OCI-LY1 (cell line): ENCODE data around the gene UFC1.

ENCODE experiments used
- H2AFZ ChIP-seq: fragments of 200-600 bp; sonication (generic), shearing (Covaris generic); 2 replicates; pipeline ENCODE4 v1.6.0; 2014; ENCODE audit warnings: antibody characterized with exemption, mild to moderate bottlenecking, low read length
- H3F3A ChIP-seq: fragments of 200-600 bp; sonication (generic), shearing (Covaris generic); 2 replicates; pipeline ENCODE4 v1.6.0; 2014; ENCODE audit warnings: mild to moderate bottlenecking, antibody characterized with exemption, low read length, moderate library complexity; ENCODE audit not compliant: insufficient read depth
- H3K27ac ChIP-seq: fragments of 200-600 bp; sonication (generic); 2 replicates; pipeline ENCODE4 v1.5.1; 2014; ENCODE audit warnings: low read length, mixed run types, mild to moderate bottlenecking, low read depth; ENCODE audit not compliant: poor library complexity, severe bottlenecking
- H3K27me3 ChIP-seq: fragments of 200-600 bp; sonication (generic); 2 replicates; pipeline ENCODE4 v1.6.0; 2014; ENCODE audit warnings: antibody characterized with exemption, mild to moderate bottlenecking, low read length, moderate library complexity; ENCODE audit not compliant: insufficient read depth
- H3K36me3 ChIP-seq: fragments of 200-600 bp; sonication (generic); 2 replicates; pipeline ENCODE4 v1.6.1; 2014; ENCODE audit warnings: mild to moderate bottlenecking, antibody characterized with exemption, low read length, moderate library complexity, mixed read lengths; ENCODE audit not compliant: insufficient read depth
- H3K4me1 ChIP-seq: fragments of 200-600 bp; sonication (generic); 2 replicates; pipeline ENCODE4 v1.5.1; 2014; ENCODE audit warnings: mild to moderate bottlenecking, low read length, moderate library complexity; ENCODE audit not compliant: insufficient read depth, severe bottlenecking
- H3K4me2 ChIP-seq: fragments of 200-600 bp; sonication (generic), shearing (Covaris generic); 2 replicates; pipeline ENCODE4 v1.6.1; 2014; ENCODE audit warnings: low read length
- H3K4me3 ChIP-seq: fragments of 200-600 bp; sonication (generic); 2 replicates; pipeline ENCODE4 v1.5.1; 2014; ENCODE audit warnings: low read length, low read depth, mild to moderate bottlenecking, mixed read lengths; ENCODE audit not compliant: poor library complexity, severe bottlenecking
- H3K79me2 ChIP-seq: fragments of 200-600 bp; shearing (Covaris generic); 2 replicates; pipeline ENCODE4 v1.6.1; 2016; ENCODE audit warnings: mixed run types, low read length, mixed read lengths; ENCODE audit not compliant: insufficient read depth
- H3K9ac ChIP-seq: fragments of 200-600 bp; sonication (generic), shearing (Covaris generic); 2 replicates; pipeline ENCODE4 v1.6.1; 2014; ENCODE audit warnings: mild to moderate bottlenecking, low read length, mixed read lengths
- H3K9me2 ChIP-seq: fragments of 200-600 bp; sonication (generic), shearing (Covaris generic); 2 replicates; pipeline ENCODE4 v1.6.1; 2014; ENCODE audit warnings: low read depth, mild to moderate bottlenecking, low read length, mixed read lengths
- H3K9me3 ChIP-seq: fragments of 200-600 bp; shearing (Covaris generic); 2 replicates; pipeline ENCODE4 v1.6.1; 2014; ENCODE audit warnings: low read length, mixed read lengths
- H4K20me1 ChIP-seq: fragments of 200-600 bp; sonication (generic), shearing (Covaris generic); 2 replicates; pipeline ENCODE4 v1.6.0; 2016; ENCODE audit warnings: mild to moderate bottlenecking, low read length; ENCODE audit not compliant: insufficient read depth
- EZH2 ChIP-seq: fragments of 200-600 bp; sonication (generic), shearing (Covaris generic); IDR thresholded peaks from 2 replicates; pipeline ENCODE4 v1.8.0; 2017; ENCODE audit warnings: borderline replicate concordance, mixed run types, mild to moderate bottlenecking, antibody characterized with exemption, low read length, moderate library complexity, mixed read lengths
- TF ChIP-seq, protein P1 (sequence below): fragments of 200-600 bp; sonication (generic), shearing (Covaris generic); IDR thresholded peaks from 2 replicates; pipeline ENCODE4 v1.5.1; 2017; ENCODE audit warnings: mild to moderate bottlenecking, antibody characterized with exemption, low read length, moderate library complexity, mixed read lengths

Gene UFC1

DNA sequence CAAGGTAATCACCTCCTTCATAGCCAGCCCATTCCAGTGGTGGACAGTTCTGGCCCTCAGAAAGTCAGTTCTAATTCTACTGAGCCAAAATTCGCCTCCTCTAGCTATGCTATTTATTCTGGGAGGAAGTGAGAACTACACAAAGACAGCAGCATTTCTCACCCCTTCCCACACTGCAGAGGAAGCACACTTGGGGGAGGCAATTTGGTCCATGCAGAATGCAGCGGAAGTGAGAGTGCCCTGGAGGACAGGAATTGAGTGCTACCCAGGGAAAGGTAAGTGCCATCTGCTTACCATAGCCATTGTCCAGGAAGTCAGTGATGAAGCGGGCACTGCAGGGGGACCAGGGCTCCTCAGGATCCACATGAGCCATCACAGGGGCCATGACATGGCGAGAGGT lies 41.4 kb downstream of the UFC1 start:
- Histone ChIP-seq H3K4me2 (no peak overlapping the region), H3K4me1 (peaks cover 5% of the 10 kb centered on the region), H3K9me3 (no peaks in the 10 kb centered on the region), H3K79me2 (no peaks in the 10 kb centered on the region), H2AFZ (no peak overlapping the region), H4K20me1 (no peaks in the 10 kb centered on the region), H3K27ac (no peak overlapping the region), H3F3A (no peaks in the 10 kb centered on the region), H3K36me3 (no peaks in the 10 kb centered on the region), H3K9me2 (no peaks in the 10 kb centered on the region), H3K27me3 (no peaks in the 10 kb centered on the region), H3K9ac (no peak overlapping the region), H3K4me3 (no peak overlapping the region)
- no peak for TF ChIP-seq EZH2
- TF ChIP-seq, protein P1, sequence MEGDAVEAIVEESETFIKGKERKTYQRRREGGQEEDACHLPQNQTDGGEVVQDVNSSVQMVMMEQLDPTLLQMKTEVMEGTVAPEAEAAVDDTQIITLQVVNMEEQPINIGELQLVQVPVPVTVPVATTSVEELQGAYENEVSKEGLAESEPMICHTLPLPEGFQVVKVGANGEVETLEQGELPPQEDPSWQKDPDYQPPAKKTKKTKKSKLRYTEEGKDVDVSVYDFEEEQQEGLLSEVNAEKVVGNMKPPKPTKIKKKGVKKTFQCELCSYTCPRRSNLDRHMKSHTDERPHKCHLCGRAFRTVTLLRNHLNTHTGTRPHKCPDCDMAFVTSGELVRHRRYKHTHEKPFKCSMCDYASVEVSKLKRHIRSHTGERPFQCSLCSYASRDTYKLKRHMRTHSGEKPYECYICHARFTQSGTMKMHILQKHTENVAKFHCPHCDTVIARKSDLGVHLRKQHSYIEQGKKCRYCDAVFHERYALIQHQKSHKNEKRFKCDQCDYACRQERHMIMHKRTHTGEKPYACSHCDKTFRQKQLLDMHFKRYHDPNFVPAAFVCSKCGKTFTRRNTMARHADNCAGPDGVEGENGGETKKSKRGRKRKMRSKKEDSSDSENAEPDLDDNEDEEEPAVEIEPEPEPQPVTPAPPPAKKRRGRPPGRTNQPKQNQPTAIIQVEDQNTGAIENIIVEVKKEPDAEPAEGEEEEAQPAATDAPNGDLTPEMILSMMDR = no peak

DNA sequence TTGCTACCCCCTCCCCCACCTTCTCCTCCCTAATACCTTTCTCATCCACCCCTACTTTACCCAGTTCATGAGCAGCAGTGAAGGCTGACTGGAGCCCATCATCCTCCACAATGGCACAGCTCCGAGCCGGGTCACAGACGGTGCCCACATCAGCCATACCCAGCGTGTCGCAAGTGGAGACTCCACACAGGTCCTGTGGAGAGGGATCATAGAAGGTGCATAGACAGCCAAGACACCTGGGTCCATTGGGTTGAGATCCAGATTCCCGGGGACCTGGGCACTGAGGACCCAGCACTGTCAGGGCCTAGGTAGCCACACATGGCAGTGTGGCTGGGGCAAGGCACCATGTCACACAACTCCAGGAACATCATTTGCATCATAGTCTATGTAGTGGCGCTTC lies 42.3 kb downstream of the UFC1 start:
- Histone ChIP-seq H3K4me1 (peaks cover 7% of the 10 kb centered on the region), H3K79me2 (no peaks in the 10 kb centered on the region), H3K27me3 (no peaks in the 10 kb centered on the region), H3K9me2 (no peaks in the 10 kb centered on the region), H3K36me3 (no peaks in the 10 kb centered on the region), H3K27ac (no peak overlapping the region), H2AFZ (no peak overlapping the region), H3K4me2 (no peak overlapping the region), H3F3A (no peaks in the 10 kb centered on the region), H4K20me1 (no peaks in the 10 kb centered on the region), H3K9ac (no peak overlapping the region), H3K9me3 (no peaks in the 10 kb centered on the region), H3K4me3 (no peak overlapping the region)
- TF ChIP-seq, protein P1 = no peak
- no peak for TF ChIP-seq EZH2

DNA sequence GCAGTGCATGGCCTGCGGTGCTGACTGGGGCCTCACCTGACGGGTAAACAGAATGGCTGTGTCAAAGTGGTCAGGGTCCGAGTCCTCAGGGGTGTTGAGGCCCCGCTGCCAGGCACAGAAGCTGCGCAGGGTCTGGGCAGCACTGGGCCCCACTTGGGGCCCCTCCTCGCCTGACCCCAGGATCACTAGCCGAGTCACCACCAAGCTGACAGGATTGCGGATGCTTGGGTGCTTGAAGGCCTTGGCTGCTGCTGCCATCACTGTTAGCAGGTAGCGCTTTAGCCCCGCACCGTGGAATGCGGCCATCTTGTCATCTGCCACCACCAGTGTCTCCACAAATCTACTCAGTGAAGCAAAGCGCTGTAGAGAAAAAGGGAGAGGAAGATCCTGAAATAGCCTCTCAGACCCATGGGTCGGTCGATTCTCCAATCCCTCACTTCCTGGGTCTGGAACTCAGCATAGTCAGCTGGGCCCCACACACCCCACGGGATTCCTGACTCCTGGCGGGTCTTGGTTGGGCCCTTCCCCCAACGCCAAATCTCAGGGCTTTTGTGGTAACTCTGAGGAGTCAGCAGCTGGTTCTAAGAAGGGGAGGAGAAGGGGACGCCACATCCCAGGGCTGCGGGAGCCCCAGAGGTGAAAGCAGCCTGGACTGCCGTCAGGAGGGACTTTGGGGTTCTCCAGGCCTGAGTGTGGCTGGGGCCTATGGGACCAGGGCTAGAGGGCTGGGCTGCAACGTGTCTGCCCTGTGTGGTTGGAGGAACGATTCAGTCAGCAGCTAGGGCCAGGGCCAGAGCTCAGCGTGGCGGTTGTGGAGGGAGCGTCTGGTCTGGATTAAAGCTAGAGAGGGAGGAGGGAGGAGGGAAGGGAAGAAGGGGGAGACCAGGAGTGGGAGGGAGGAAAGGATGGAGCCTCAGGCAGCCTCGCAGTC lies 43.0 kb downstream of the UFC1 start:
- Histone ChIP-seq H3K4me2 (no peak overlapping the region), H3K27me3 (no peaks in the 10 kb centered on the region), H3K9me2 (no peaks in the 10 kb centered on the region), H2AFZ (no peak overlapping the region), H3K36me3 (no peaks in the 10 kb centered on the region), H3F3A (no peaks in the 10 kb centered on the region), H3K4me3 (no peak overlapping the region), H3K27ac (no peak overlapping the region), H3K4me1 (peaks cover 14% of the 10 kb centered on the region), H4K20me1 (no peaks in the 10 kb centered on the region), H3K9me3 (no peaks in the 10 kb centered on the region), H3K9ac (no peak overlapping the region), H3K79me2 (no peaks in the 10 kb centered on the region)
- TF ChIP-seq, protein P1 = no peak
- TF ChIP-seq EZH2 = no peak
